DOHH2 (cell line): ENCODE results near the gene SPACA9.

Experiments used
- EZH2phosphoT487 ChIP-seq: fragments of 200-600 bp; sonication (generic); IDR thresholded peaks from 2 replicates; pipeline ENCODE4 v1.6.1; 2017; ENCODE audit warnings: borderline replicate concordance, mild to moderate bottlenecking, antibody characterized with exemption, low read length, moderate library complexity, mixed read lengths
- TF ChIP-seq, protein P1 (sequence below): fragments of 200-600 bp; sonication (generic); IDR thresholded peaks from one replicate; pipeline ENCODE4 v1.5.1; 2014; ENCODE audit warnings: antibody characterized with exemption, mild to moderate bottlenecking, low read depth, low read length; ENCODE audit not compliant: poor library complexity, severe bottlenecking

DNA sequence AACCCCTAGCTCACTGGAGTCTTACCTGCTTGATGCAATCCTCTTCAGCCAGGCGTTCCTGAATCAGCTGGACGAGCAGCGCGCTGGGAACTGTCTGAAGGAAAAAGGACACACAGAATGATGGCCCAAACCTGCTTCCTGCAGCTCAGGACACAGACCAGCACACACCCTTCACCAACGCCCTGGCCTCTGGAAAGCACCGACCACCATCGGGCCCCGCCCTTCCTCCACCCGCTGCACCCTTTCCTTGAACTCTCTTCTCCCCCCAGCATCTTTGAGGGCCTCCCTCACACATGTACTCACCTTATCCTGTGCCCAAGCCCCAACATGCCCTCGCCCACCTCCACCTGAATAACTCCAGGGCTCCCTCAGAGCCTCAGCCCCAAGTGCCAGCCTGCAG lies 23.9 kb upstream of the SPACA9 start:
- TF ChIP-seq, protein P1, sequence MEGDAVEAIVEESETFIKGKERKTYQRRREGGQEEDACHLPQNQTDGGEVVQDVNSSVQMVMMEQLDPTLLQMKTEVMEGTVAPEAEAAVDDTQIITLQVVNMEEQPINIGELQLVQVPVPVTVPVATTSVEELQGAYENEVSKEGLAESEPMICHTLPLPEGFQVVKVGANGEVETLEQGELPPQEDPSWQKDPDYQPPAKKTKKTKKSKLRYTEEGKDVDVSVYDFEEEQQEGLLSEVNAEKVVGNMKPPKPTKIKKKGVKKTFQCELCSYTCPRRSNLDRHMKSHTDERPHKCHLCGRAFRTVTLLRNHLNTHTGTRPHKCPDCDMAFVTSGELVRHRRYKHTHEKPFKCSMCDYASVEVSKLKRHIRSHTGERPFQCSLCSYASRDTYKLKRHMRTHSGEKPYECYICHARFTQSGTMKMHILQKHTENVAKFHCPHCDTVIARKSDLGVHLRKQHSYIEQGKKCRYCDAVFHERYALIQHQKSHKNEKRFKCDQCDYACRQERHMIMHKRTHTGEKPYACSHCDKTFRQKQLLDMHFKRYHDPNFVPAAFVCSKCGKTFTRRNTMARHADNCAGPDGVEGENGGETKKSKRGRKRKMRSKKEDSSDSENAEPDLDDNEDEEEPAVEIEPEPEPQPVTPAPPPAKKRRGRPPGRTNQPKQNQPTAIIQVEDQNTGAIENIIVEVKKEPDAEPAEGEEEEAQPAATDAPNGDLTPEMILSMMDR = no peak
- no peak for TF ChIP-seq EZH2phosphoT487
